Mesendoderm (in vitro differentiated cells): ENCODE measurements around the gene CIT.

Source experiments
- DNase-seq: peaks from one replicate; pipeline ENCODE4 v3.0.0; 2013
- H2AK5ac ChIP-seq: 2 replicates; pipeline ENCODE4 v1.6.1; 2013; ENCODE audit warnings: low read length, inconsistent platforms
- H2BK120ac ChIP-seq: 2 replicates; pipeline ENCODE4 v1.6.1; 2013; ENCODE audit warnings: low read depth, mild to moderate bottlenecking, low read length, moderate library complexity, mixed read lengths
- H2BK15ac ChIP-seq: replicated peaks from 2 replicates; pipeline ENCODE4 v1.6.1; 2013; ENCODE audit warnings: low read depth, mild to moderate bottlenecking, moderate library complexity
- H2BK5ac ChIP-seq: 2 replicates; pipeline ENCODE4 v1.6.1; 2013; ENCODE audit warnings: low read length, inconsistent platforms
- H3K18ac ChIP-seq: 2 replicates; pipeline ENCODE4 v1.6.1; 2013; ENCODE audit warnings: mild to moderate bottlenecking, low read length, mixed read lengths
- H3K23ac ChIP-seq: one replicate; pipeline ENCODE4 v1.6.1; 2013; ENCODE audit warnings: low read length
- H3K27ac ChIP-seq: 2 replicates; pipeline ENCODE4 v1.5.1; 2013; ENCODE audit warnings: low read depth, mild to moderate bottlenecking, inconsistent platforms, low read length, moderate library complexity
- H3K27me3 ChIP-seq: 2 replicates; pipeline ENCODE4 v1.6.1; 2013; ENCODE audit warnings: low read length, control low read depth, mild to moderate bottlenecking, inconsistent platforms; ENCODE audit not compliant: insufficient read depth, poor library complexity
- H3K36me3 ChIP-seq: 2 replicates; pipeline ENCODE4 v1.6.1; 2013; ENCODE audit warnings: low read length, inconsistent platforms; ENCODE audit not compliant: control insufficient read depth, insufficient read depth
- H3K4ac ChIP-seq: one replicate; pipeline ENCODE4 v1.6.1; 2013; ENCODE audit warnings: low read depth, mild to moderate bottlenecking, low read length, moderate library complexity
- H3K4me1 ChIP-seq: 2 replicates; pipeline ENCODE4 v1.6.1; 2013; ENCODE audit warnings: low read depth, low read length, inconsistent platforms; ENCODE audit not compliant: control insufficient read depth
- H3K4me2 ChIP-seq: 2 replicates; pipeline ENCODE4 v1.6.1; 2013; ENCODE audit warnings: low read length
- H3K4me3 ChIP-seq: 2 replicates; pipeline ENCODE4 v1.5.1; 2013; ENCODE audit warnings: mild to moderate bottlenecking, low read length
- H3K56ac ChIP-seq: one replicate; pipeline ENCODE4 v1.6.1; 2013; ENCODE audit warnings: low read length
- H3K79me1 ChIP-seq: 2 replicates; pipeline ENCODE4 v1.6.1; 2013; ENCODE audit warnings: low read length, inconsistent platforms
- H3K79me2 ChIP-seq: 2 replicates; pipeline ENCODE4 v1.6.1; 2013; ENCODE audit warnings: mild to moderate bottlenecking, low read length; ENCODE audit not compliant: control insufficient read depth, insufficient read depth
- H3K9ac ChIP-seq: 2 replicates; pipeline ENCODE4 v1.6.1; 2013; ENCODE audit warnings: low read length, inconsistent platforms
- H4K5ac ChIP-seq: one replicate; pipeline ENCODE4 v1.6.1; 2013; ENCODE audit warnings: low read length
- H4K8ac ChIP-seq: one replicate; pipeline ENCODE4 v1.6.1; 2013; ENCODE audit warnings: low read depth, mild to moderate bottlenecking, control low read depth, low read length, moderate library complexity
- WGBS: extraction: QIAGEN DNeasy Blood & Tissue Kit; methylation state at CpG from one replicate; pipeline ENCODE4 v1.1.7; 2013; ENCODE audit warnings: low lambda C conversion rate, missing lambda C conversion rate; ENCODE audit not compliant: insufficient coverage; ENCODE audit errors: extremely low coverage; 5-methylcytosine and 5-hydroxymethylcytosine counted together

The CIT gene

DNA sequence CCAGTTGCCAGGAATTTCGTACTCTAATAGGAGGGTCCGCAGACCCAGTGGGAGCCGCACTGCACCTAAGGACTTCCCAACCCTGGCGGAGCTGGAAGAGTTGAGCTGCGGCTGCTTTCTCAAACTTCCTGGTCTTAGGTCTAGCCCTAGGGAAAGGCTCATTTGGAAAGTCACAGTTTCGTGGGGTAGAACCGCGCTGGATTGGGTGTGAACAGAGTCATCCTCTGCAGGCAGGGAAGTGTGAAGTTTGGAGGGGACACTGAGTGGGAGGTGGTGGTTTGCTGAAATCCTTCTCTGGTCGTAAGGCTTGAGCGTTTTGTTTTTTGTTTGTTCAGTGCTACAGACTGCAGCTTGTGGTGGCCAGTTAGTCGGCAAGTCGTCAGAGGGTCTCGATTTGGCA, 190.3 kb downstream of the CIT start:
- H4K8ac ChIP-seq, result no peak overlapping the region
- H3K36me3 ChIP-seq, result no peaks in the 10 kb centered on the region
- no peak overlapping the region for H3K4me3 ChIP-seq
- no peak overlapping the region for H2BK120ac ChIP-seq
- no CpG with 5 or more reads among the region's 13 CpGs for WGBS
- no peak overlapping the region for H3K56ac ChIP-seq
- no peak overlapping the region for H4K5ac ChIP-seq
- DNase-seq, result no peak
- no peaks in the 10 kb centered on the region for H3K79me2 ChIP-seq
- H3K9ac ChIP-seq, result no peak overlapping the region
- no peak overlapping the region for H3K23ac ChIP-seq
- no peaks in the 10 kb centered on the region for H3K27me3 ChIP-seq
- no peak overlapping the region for H2AK5ac ChIP-seq
- no peak overlapping the region for H3K27ac ChIP-seq
- no peak overlapping the region for H3K4me2 ChIP-seq
- no peaks in the 10 kb centered on the region for H3K79me1 ChIP-seq
- H2BK15ac ChIP-seq, result no peak overlapping the region
- H3K18ac ChIP-seq, result no peak overlapping the region
- H3K4me1 ChIP-seq, result no peaks in the 10 kb centered on the region
- H3K4ac ChIP-seq, result no peak overlapping the region
- H2BK5ac ChIP-seq, result no peak overlapping the region

DNA sequence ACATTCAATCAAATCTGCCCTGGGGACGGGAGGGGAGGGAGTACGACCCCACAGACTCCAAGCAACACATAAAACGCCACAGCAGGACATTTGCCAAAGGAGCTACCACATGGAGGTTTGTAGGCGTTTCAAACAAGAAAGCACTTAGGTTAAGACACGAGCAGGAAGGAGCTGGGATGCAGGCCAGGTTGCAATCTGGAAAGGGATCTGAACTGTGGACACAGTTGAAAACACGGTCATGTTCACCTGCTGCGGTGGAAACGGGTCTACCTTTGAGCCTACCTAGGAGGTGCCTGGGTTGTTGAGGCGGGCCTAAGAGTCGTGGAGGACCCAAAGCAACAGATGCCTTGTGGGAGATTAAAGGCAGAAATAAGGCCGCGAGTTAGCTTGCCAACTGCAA, 190.8 kb downstream of the CIT start:
- Histone ChIP-seq H3K27ac (no peak overlapping the region), H4K5ac (no peak overlapping the region), H3K9ac (no peak overlapping the region), H3K4me1 (no peaks in the 10 kb centered on the region), H3K36me3 (no peaks in the 10 kb centered on the region), H3K79me2 (no peaks in the 10 kb centered on the region), H3K56ac (no peak overlapping the region), H4K8ac (no peak overlapping the region), H2BK5ac (no peak overlapping the region), H3K23ac (no peak overlapping the region), H2BK120ac (no peak overlapping the region), H3K27me3 (no peaks in the 10 kb centered on the region), H3K4me2 (no peak overlapping the region), H2BK15ac (no peak overlapping the region), H2AK5ac (no peak overlapping the region), H3K79me1 (no peaks in the 10 kb centered on the region), H3K18ac (no peak overlapping the region), H3K4me3 (no peak overlapping the region), H3K4ac (no peak overlapping the region)
- no CpG with 5 or more reads among the region's 12 CpGs for WGBS
- DNase-seq, result no peak

DNA sequence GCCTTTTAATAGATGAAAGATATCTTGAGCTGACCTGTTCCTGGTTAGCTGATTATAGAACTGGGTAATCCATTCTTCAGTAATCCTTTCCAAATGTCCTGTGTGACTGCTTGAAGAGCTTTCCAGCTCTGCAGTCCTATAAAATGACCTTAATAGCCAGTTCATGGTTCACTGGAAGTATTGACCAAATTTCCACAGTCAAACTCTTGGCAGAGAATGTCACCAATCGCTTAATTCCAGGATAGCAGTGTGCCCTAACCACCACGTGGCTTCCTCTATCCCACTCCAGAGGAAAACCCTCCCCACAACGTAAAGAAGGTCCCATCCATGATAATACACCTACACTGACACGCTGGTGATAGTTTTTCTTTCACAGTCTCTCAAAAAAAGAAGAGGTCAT, 191.7 kb downstream of the CIT start:
- H2BK5ac ChIP-seq, result no peak overlapping the region
- H3K18ac ChIP-seq, result no peak overlapping the region
- no peak for DNase-seq
- no peak overlapping the region for H3K23ac ChIP-seq
- no peak overlapping the region for H4K5ac ChIP-seq
- no peak overlapping the region for H3K4me2 ChIP-seq
- H3K56ac ChIP-seq, result no peak overlapping the region
- H3K27me3 ChIP-seq, result no peaks in the 10 kb centered on the region
- no peak overlapping the region for H2BK15ac ChIP-seq
- no CpG with 5 or more reads among the region's 4 CpGs for WGBS
- no peaks in the 10 kb centered on the region for H3K79me2 ChIP-seq
- no peak overlapping the region for H2BK120ac ChIP-seq
- H3K36me3 ChIP-seq, result no peaks in the 10 kb centered on the region
- no peaks in the 10 kb centered on the region for H3K79me1 ChIP-seq
- no peak overlapping the region for H3K9ac ChIP-seq
- no peaks in the 10 kb centered on the region for H3K4me1 ChIP-seq
- H3K27ac ChIP-seq, result no peak overlapping the region
- H4K8ac ChIP-seq, result no peak overlapping the region
- no peak overlapping the region for H2AK5ac ChIP-seq
- H3K4ac ChIP-seq, result no peak overlapping the region
- no peak overlapping the region for H3K4me3 ChIP-seq

DNA sequence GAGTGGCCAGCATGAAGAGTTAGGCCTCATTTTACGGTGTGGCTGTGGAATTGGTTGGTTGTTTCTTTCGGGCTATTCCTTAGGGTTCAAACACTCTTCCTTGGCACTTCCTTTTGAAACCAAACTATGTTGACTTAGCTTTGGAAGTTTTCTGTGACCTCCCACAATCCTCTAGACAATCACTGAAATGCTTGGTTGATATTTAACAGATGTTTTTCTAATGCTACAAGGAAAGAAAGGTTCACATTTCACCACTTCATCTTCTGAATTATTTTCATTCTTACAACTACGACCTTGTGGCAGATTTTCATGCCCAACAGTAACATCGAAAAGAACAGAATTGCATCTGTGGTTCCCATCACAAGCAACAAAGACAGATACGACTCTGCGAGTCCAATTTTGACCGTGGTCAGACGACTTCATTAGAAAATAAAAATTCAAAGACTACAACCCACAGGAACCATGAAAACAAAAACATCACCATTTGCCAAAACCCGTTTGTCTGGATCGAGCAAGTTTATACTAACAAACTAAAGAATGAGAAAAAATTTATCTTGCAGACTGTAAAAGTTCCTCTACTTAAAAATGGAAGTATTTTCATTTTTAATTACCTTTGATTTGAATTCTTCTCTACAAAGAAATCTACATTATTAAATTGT, 192.3 kb downstream of the CIT start:
- DNase-seq, result no peak
- H3K36me3 ChIP-seq, result peaks cover 2% of the 10 kb centered on the region

DNA sequence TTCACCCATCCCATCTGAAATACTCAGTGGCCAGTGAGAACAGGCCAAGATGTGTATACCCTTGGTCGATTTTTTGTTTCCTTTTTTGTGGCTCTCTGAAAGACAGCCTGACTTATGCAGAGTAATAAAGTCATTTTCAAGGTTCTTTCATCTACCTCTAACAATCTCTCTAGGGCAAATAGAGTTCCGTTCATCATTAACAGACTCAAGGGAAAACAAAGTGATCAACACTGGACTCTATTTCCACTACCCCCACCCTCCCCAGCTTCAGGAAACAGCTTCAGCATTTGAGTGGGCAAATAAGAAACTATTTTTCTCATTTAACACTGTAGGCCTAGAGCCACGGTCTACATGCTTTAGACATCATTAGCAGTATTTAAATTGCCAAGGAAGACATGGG, 193.3 kb downstream of the CIT start:
- no peak for DNase-seq
- Histone ChIP-seq H3K23ac (no peak overlapping the region), H3K27ac (no peak overlapping the region), H3K18ac (no peak overlapping the region), H3K27me3 (no peaks in the 10 kb centered on the region), H3K9ac (no peak overlapping the region), H3K79me2 (no peaks in the 10 kb centered on the region), H3K4me1 (no peaks in the 10 kb centered on the region), H3K4me2 (no peak overlapping the region), H2BK5ac (no peak overlapping the region), H2AK5ac (no peak overlapping the region), H2BK120ac (no peak overlapping the region), H3K56ac (no peak overlapping the region), H3K79me1 (no peaks in the 10 kb centered on the region), H4K8ac (no peak overlapping the region), H2BK15ac (no peak overlapping the region), H3K36me3 (peaks cover 2% of the 10 kb centered on the region), H3K4ac (no peak overlapping the region), H3K4me3 (no peak overlapping the region), H4K5ac (no peak overlapping the region)
- WGBS, result no CpG with 5 or more reads among the region's 3 CpGs

More for the DNA sequence above, 192.3 kb downstream of the CIT start:
- H2AK5ac ChIP-seq, result no peak overlapping the region
- no peak overlapping the region for H2BK120ac ChIP-seq
- no peak overlapping the region for H2BK5ac ChIP-seq
- no peak overlapping the region for H3K23ac ChIP-seq
- H4K5ac ChIP-seq, result no peak overlapping the region
- H3K27me3 ChIP-seq, result no peaks in the 10 kb centered on the region
- H3K4me1 ChIP-seq, result no peaks in the 10 kb centered on the region
- no peaks in the 10 kb centered on the region for H3K79me2 ChIP-seq
- no peak overlapping the region for H3K27ac ChIP-seq
- H3K4ac ChIP-seq, result no peak overlapping the region
- H3K4me2 ChIP-seq, result no peak overlapping the region
- no peak overlapping the region for H3K4me3 ChIP-seq
- H3K18ac ChIP-seq, result no peak overlapping the region
- no peak overlapping the region for H3K9ac ChIP-seq
- no peak overlapping the region for H3K56ac ChIP-seq
- no CpG with 5 or more reads among the region's 10 CpGs for WGBS
- H3K79me1 ChIP-seq, result no peaks in the 10 kb centered on the region
- H4K8ac ChIP-seq, result no peak overlapping the region
- no peak overlapping the region for H2BK15ac ChIP-seq

DNA sequence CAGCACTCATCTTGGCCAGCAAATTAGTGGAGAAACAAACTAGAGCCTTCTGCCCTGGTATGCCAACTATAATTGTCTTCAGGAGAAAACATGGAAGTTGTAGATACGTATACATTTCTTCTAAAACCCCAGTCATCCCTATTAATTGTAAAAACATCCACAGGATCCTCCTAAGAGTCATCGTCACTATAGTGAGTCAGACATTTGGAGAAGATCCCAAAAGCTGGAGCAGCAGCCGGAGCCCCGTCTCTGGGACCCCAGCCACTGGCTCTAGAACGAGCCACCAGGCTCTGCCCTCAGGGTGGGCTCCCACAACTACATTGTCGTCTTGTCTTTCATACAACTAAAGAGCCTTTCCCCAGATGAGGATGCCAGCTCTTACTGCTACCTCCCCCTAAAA, 193.7 kb downstream of the CIT start:
- Histone ChIP-seq H3K79me2 (no peaks in the 10 kb centered on the region), H3K4me2 (no peak overlapping the region), H3K9ac (no peak overlapping the region), H3K18ac (no peak overlapping the region), H3K36me3 (peaks cover 4% of the 10 kb centered on the region), H3K4me3 (no peak overlapping the region), H3K4me1 (no peaks in the 10 kb centered on the region), H3K4ac (no peak overlapping the region), H2BK15ac (no peak overlapping the region), H2AK5ac (no peak overlapping the region), H2BK120ac (no peak overlapping the region), H2BK5ac (no peak overlapping the region), H3K23ac (no peak overlapping the region), H4K5ac (no peak overlapping the region), H3K79me1 (no peaks in the 10 kb centered on the region), H3K27ac (no peak overlapping the region), H4K8ac (no peak overlapping the region), H3K56ac (no peak overlapping the region), H3K27me3 (no peaks in the 10 kb centered on the region)
- no peak for DNase-seq
- WGBS, result no CpG with 5 or more reads among the region's 6 CpGs
